C1 segment of cervical spinal cord (tissue), 14 donors: Measurements from ENCODE around the gene EEF1AKMT1.

ENCODE experiments used
- DNase-seq, 14 donors: peaks; one replicate each; lab custom pipeline; 2025; lab: John Stamatoyannopoulos, UW

EEF1AKMT1 gene

GRCh38 chr13:20773194-20774080 lies at the start of gene EEF1AKMT1:
EEF1AKMT1 (minus strand) TSS chr13:20773961; CDS start chr13:20757598, 16,363 bp downstream.
- DNase-seq, result peak; percentile 50 to 94 (median 85)

- no peak for DNase-seq
Measured at GRCh38 chr13:20823071-20823470, 49.3 kb upstream of the EEF1AKMT1 start.

- DNase-seq, result no peak
Measured at GRCh38 chr13:20822406-20822805, 48.6 kb upstream of the EEF1AKMT1 start.

GRCh38 chr13:20819715-20820114 lies 46.0 kb upstream of the EEF1AKMT1 start:
- no peak for DNase-seq

- no peak for DNase-seq
Measured at GRCh38 chr13:20815464-20815863, 41.7 kb upstream of the EEF1AKMT1 start.

GRCh38 chr13:20814224-20814910 lies 40.6 kb upstream of the EEF1AKMT1 start:
- peak in 2 of 14 donors; percentile 15 to 28 for DNase-seq

- no peak for DNase-seq
Measured at GRCh38 chr13:20812890-20813289, 39.1 kb upstream of the EEF1AKMT1 start.

GRCh38 chr13:20810808-20811207 lies 37.0 kb upstream of the EEF1AKMT1 start:
- no peak for DNase-seq

GRCh38 chr13:20808874-20809273 lies 35.1 kb upstream of the EEF1AKMT1 start:
- DNase-seq, result no peak

- no peak for DNase-seq
Measured at GRCh38 chr13:20803180-20803965, 29.6 kb upstream of the EEF1AKMT1 start.

- no peak for DNase-seq
Measured at GRCh38 chr13:20801707-20802106, 27.9 kb upstream of the EEF1AKMT1 start.

- no peak for DNase-seq
Measured at GRCh38 chr13:20799726-20800416, 26.1 kb upstream of the EEF1AKMT1 start.

- no peak for DNase-seq
Measured at GRCh38 chr13:20798027-20798426, 24.3 kb upstream of the EEF1AKMT1 start.

- DNase-seq, result no peak
Measured at GRCh38 chr13:20796791-20797508, 23.2 kb upstream of the EEF1AKMT1 start.

GRCh38 chr13:20789665-20790064 lies 15.9 kb upstream of the EEF1AKMT1 start:
- no peak for DNase-seq

GRCh38 chr13:20788312-20788711 lies 14.6 kb upstream of the EEF1AKMT1 start:
- DNase-seq, result no peak

GRCh38 chr13:20787180-20787579 lies 13.4 kb upstream of the EEF1AKMT1 start:
- no peak for DNase-seq

- no peak for DNase-seq
Measured at GRCh38 chr13:20782116-20782708, 8.5 kb upstream of the EEF1AKMT1 start.

GRCh38 chr13:20780317-20780716 lies 6.6 kb upstream of the EEF1AKMT1 start:
- no peak for DNase-seq

- DNase-seq, result no peak
Measured at GRCh38 chr13:20779405-20779804, 5.6 kb upstream of the EEF1AKMT1 start.
